ENCODE data around the gene ANG.

Gene ANG

GRCh38 chr14:20657216-20658211 lies 31.1 kb upstream of the ANG start (continued):
- TF ChIP-seq, protein P1, sequence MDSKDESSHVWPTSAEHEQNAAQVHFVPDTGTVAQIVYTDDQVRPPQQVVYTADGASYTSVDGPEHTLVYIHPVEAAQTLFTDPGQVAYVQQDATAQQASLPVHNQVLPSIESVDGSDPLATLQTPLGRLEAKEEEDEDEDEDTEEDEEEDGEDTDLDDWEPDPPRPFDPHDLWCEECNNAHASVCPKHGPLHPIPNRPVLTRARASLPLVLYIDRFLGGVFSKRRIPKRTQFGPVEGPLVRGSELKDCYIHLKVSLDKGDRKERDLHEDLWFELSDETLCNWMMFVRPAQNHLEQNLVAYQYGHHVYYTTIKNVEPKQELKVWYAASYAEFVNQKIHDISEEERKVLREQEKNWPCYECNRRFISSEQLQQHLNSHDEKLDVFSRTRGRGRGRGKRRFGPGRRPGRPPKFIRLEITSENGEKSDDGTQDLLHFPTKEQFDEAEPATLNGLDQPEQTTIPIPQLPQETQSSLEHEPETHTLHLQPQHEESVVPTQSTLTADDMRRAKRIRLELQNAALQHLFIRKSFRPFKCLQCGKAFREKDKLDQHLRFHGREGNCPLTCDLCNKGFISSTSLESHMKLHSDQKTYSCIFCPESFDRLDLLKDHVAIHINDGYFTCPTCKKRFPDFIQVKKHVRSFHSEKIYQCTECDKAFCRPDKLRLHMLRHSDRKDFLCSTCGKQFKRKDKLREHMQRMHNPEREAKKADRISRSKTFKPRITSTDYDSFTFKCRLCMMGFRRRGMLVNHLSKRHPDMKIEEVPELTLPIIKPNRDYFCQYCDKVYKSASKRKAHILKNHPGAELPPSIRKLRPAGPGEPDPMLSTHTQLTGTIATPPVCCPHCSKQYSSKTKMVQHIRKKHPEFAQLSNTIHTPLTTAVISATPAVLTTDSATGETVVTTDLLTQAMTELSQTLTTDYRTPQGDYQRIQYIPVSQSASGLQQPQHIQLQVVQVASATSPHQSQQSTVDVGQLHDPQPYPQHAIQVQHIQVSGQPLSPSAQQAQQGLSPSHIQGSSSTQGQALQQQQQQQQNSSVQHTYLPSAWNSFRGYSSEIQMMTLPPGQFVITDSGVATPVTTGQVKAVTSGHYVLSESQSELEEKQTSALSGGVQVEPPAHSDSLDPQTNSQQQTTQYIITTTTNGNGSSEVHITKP (tag by site-specific recombination; IDR thresholded peaks at IDR 0.05), result peak; percentile 95
- TF ChIP-seq GLIS2 (tag by site-specific recombination; IDR thresholded peaks at IDR 0.05) (peak; percentile 36; the same call in 1 of the 2 replicates), ZNF658 (tag by site-specific recombination; IDR thresholded peaks at IDR 0.05) (no peak), SCRT2 (tag by site-specific recombination; IDR thresholded peaks at IDR 0.05) (peak; percentile 91), ZNF223 (tag by site-specific recombination; IDR thresholded peaks at IDR 0.05) (no peak), ZNF791 (tag by site-specific recombination; IDR thresholded peaks at IDR 0.05) (no peak), ZNF621 (tag by site-specific recombination; IDR thresholded peaks at IDR 0.05) (no peak), SCRT1 (tag by site-specific recombination; IDR thresholded peaks at IDR 0.05; ENCODE audit: borderline replicate concordance) (no peak), SALL2 (tag by site-specific recombination; IDR thresholded peaks at IDR 0.05; ENCODE audit: borderline replicate concordance) (peak; percentile 82; the same call in 1 of the 2 replicates), ZNF521 (tag by site-specific recombination; IDR thresholded peaks at IDR 0.05) (no peak), BCL11A (tag by site-specific recombination; IDR thresholded peaks at IDR 0.05; ENCODE audit: low read depth) (peak; percentile 100), ZNF324 (tag by site-specific recombination; IDR thresholded peaks at IDR 0.05) (0 out of 2 replicates have a peak, but pooled peaks have one; percentile 88), ZNF221 (tag by site-specific recombination; IDR thresholded peaks at IDR 0.05; ENCODE audit: borderline replicate concordance) (no peak), ZFHX2 (tag by site-specific recombination; conservative IDR thresholded peaks at IDR 0.05) (peak; percentile 90), ZNF639 (tag by site-specific recombination; IDR thresholded peaks at IDR 0.05) (peak; percentile 89), ZBTB48 (tag by site-specific recombination; IDR thresholded peaks at IDR 0.05) (peak; percentile 54; the same call in 1 of the 2 replicates), ZSCAN23 (tag by site-specific recombination; IDR thresholded peaks at IDR 0.05) (peak; percentile 70; the same call in 1 of the 2 replicates), ZBTB20 (tag by site-specific recombination; IDR thresholded peaks at IDR 0.05) (peak; percentile 42; the same call in 1 of the 2 replicates), ZNF654 (tag by site-specific recombination; IDR thresholded peaks at IDR 0.05; ENCODE audit: low read depth) (no peak; the same call in 1 of the 2 replicates), ZNF311 (tag by site-specific recombination; IDR thresholded peaks at IDR 0.05; ENCODE audit: borderline replicate concordance) (no peak), GLIS1 (tag by site-specific recombination; IDR thresholded peaks at IDR 0.05) (peak; percentile 56), ZSCAN16 (tag by site-specific recombination; IDR thresholded peaks at IDR 0.05) (no peak), ZFP69B (tag by site-specific recombination; IDR thresholded peaks at IDR 0.05) (peak; percentile 77), ZNF37A (tag by site-specific recombination; IDR thresholded peaks at IDR 0.05) (no peak), ZNF600 (tag by site-specific recombination; IDR thresholded peaks at IDR 0.05) (no peak; the same call in 1 of the 2 replicates)
- TF ChIP-seq, protein P2, sequence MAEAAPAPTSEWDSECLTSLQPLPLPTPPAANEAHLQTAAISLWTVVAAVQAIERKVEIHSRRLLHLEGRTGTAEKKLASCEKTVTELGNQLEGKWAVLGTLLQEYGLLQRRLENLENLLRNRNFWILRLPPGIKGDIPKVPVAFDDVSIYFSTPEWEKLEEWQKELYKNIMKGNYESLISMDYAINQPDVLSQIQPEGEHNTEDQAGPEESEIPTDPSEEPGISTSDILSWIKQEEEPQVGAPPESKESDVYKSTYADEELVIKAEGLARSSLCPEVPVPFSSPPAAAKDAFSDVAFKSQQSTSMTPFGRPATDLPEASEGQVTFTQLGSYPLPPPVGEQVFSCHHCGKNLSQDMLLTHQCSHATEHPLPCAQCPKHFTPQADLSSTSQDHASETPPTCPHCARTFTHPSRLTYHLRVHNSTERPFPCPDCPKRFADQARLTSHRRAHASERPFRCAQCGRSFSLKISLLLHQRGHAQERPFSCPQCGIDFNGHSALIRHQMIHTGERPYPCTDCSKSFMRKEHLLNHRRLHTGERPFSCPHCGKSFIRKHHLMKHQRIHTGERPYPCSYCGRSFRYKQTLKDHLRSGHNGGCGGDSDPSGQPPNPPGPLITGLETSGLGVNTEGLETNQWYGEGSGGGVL (tag by site-specific recombination; IDR thresholded peaks at IDR 0.05), result peak; percentile 42; the same call in 1 of the 2 replicates
- TF ChIP-seq, protein P3, sequence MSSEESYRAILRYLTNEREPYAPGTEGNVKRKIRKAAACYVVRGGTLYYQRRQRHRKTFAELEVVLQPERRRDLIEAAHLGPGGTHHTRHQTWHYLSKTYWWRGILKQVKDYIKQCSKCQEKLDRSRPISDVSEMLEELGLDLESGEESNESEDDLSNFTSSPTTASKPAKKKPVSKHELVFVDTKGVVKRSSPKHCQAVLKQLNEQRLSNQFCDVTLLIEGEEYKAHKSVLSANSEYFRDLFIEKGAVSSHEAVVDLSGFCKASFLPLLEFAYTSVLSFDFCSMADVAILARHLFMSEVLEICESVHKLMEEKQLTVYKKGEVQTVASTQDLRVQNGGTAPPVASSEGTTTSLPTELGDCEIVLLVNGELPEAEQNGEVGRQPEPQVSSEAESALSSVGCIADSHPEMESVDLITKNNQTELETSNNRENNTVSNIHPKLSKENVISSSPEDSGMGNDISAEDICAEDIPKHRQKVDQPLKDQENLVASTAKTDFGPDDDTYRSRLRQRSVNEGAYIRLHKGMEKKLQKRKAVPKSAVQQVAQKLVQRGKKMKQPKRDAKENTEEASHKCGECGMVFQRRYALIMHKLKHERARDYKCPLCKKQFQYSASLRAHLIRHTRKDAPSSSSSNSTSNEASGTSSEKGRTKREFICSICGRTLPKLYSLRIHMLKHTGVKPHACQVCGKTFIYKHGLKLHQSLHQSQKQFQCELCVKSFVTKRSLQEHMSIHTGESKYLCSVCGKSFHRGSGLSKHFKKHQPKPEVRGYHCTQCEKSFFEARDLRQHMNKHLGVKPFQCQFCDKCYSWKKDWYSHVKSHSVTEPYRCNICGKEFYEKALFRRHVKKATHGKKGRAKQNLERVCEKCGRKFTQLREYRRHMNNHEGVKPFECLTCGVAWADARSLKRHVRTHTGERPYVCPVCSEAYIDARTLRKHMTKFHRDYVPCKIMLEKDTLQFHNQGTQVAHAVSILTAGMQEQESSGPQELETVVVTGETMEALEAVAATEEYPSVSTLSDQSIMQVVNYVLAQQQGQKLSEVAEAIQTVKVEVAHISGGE (tag by site-specific recombination; conservative IDR thresholded peaks at IDR 0.05; ENCODE audit: low read depth), result no peak
- TF ChIP-seq, protein P4, sequence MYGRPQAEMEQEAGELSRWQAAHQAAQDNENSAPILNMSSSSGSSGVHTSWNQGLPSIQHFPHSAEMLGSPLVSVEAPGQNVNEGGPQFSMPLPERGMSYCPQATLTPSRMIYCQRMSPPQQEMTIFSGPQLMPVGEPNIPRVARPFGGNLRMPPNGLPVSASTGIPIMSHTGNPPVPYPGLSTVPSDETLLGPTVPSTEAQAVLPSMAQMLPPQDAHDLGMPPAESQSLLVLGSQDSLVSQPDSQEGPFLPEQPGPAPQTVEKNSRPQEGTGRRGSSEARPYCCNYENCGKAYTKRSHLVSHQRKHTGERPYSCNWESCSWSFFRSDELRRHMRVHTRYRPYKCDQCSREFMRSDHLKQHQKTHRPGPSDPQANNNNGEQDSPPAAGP (tag by site-specific recombination; IDR thresholded peaks at IDR 0.05), result peak; percentile 89; the same call in 1 of the 2 replicates
